SW480 (cell line): ENCODE data around the gene SLC9A9.

Experiments used
- DNase-seq: peaks from one replicate; pipeline ENCODE4 v3.0.0-alpha.2; 2016; ENCODE audit warnings: low spot score

Gene SLC9A9

GRCh38 chr3:143413372-143413771 lies 434.9 kb downstream of the SLC9A9 start:
- DNase-seq, result no peak

GRCh38 chr3:143412084-143412483 lies 436.2 kb downstream of the SLC9A9 start:
- DNase-seq, result no peak

- no peak for DNase-seq
These were observed 438.0 kb downstream of the SLC9A9 start for GRCh38 chr3:143410259-143410658.

- no peak for DNase-seq
These were observed 439.5 kb downstream of the SLC9A9 start for GRCh38 chr3:143408771-143409170.

GRCh38 chr3:143402602-143403001 lies 445.7 kb downstream of the SLC9A9 start:
- DNase-seq, result no peak

GRCh38 chr3:143396790-143397189 lies 451.5 kb downstream of the SLC9A9 start:
- no peak for DNase-seq

- no peak for DNase-seq
These were observed 458.9 kb downstream of the SLC9A9 start for GRCh38 chr3:143389388-143389787.

GRCh38 chr3:143387425-143387824 lies 460.8 kb downstream of the SLC9A9 start:
- no peak for DNase-seq

GRCh38 chr3:143384076-143384475 lies 464.2 kb downstream of the SLC9A9 start:
- no peak for DNase-seq

GRCh38 chr3:143383421-143383820 lies 464.8 kb downstream of the SLC9A9 start:
- DNase-seq, result no peak

- DNase-seq, result no peak
These were observed 465.5 kb downstream of the SLC9A9 start for GRCh38 chr3:143382816-143383215.

- DNase-seq, result no peak
These were observed 467.8 kb downstream of the SLC9A9 start for GRCh38 chr3:143380449-143380848.

- DNase-seq, result no peak
These were observed 472.6 kb downstream of the SLC9A9 start for GRCh38 chr3:143375698-143376097.

- no peak for DNase-seq
These were observed 481.1 kb downstream of the SLC9A9 start for GRCh38 chr3:143367171-143367570.

- DNase-seq, result no peak
These were observed 481.6 kb downstream of the SLC9A9 start for GRCh38 chr3:143366672-143367071.

GRCh38 chr3:143363949-143364348 lies 484.3 kb downstream of the SLC9A9 start:
- no peak for DNase-seq

GRCh38 chr3:143363276-143363675 lies 485.0 kb downstream of the SLC9A9 start:
- peak; percentile 21 for DNase-seq

- DNase-seq, result no peak
These were observed 485.9 kb downstream of the SLC9A9 start for GRCh38 chr3:143362115-143362991.

- no peak for DNase-seq
These were observed 486.7 kb downstream of the SLC9A9 start for GRCh38 chr3:143361589-143361988.

- DNase-seq, result no peak
These were observed 488.0 kb downstream of the SLC9A9 start for GRCh38 chr3:143360244-143360643.

GRCh38 chr3:143358793-143359491 lies 489.3 kb downstream of the SLC9A9 start:
- DNase-seq, result no peak

GRCh38 chr3:143358155-143358792 lies 490.0 kb downstream of the SLC9A9 start:
- DNase-seq, result no peak

- no peak for DNase-seq
These were observed 490.6 kb downstream of the SLC9A9 start for GRCh38 chr3:143357700-143358099.
